PC-3 (cell line): ENCODE measurements around the gene RRAS2. TPM values are rescaled to one million over a fixed set of nuclear protein-coding genes. Genes with fewer than 3 reads are reported as not detected.

ENCODE experiments used
- ATAC-seq: fragments of 200-7000 bp; cut with Tn5 transposase; 2 replicates; pipeline ENCODE4 v1.9.1; 2020; ENCODE audit warnings: mild to moderate bottlenecking, moderate library complexity
- BruUV-seq: library from RNA; stranded (reverse); fragments of 400-500 nt; replicated peaks from 2 replicates; lab custom pipeline; 2021; lab: Mats Ljungman, UMichigan
- CTCF ChIA-PET: fragments of 300-600 bp; sonication (Branson Sonifier 250); formaldehyde crosslinking; loops from one replicate; lab custom pipeline; 2022; ENCODE audit warnings: antibody characterized with exemption; lab: Charles Lee
- POLR2A ChIA-PET: fragments of 300-600 bp; sonication (Branson Sonifier 250); formaldehyde crosslinking; loops from one replicate; lab custom pipeline; 2022; ENCODE audit warnings: antibody characterized with exemption; ENCODE audit not compliant: unreplicated experiment; lab: Charles Lee
- DNase-seq: peaks from one replicate; pipeline ENCODE4 v3.0.0-alpha.2; 2015
- H2AFZ ChIP-seq: fragments of 300-600 bp; sonication (generic); 2 replicates; pipeline ENCODE4 v1.6.0; 2016; ENCODE audit warnings: antibody characterized with exemption, low read length
- H3F3A ChIP-seq: fragments of 300-600 bp; sonication (generic); one replicate; pipeline ENCODE4 v1.6.0; 2017; ENCODE audit warnings: antibody characterized with exemption, low read length, control low read depth, mild to moderate bottlenecking; ENCODE audit not compliant: unreplicated experiment
- H3K27ac ChIP-seq: fragments of 300-600 bp; sonication (generic); 2 replicates; pipeline ENCODE4 v1.5.1; 2016; ENCODE audit warnings: mild to moderate bottlenecking, low read length
- H3K27me3 ChIP-seq: fragments of 300-600 bp; sonication (generic); 2 replicates; pipeline ENCODE4 v1.6.1; 2016; ENCODE audit warnings: low read length, mixed read lengths
- H3K36me3 ChIP-seq: fragments of 300-600 bp; sonication (generic); 2 replicates; pipeline ENCODE4 v1.6.1; 2016; ENCODE audit warnings: low read depth, mixed run types, low read length, mixed read lengths
- H3K4me1 ChIP-seq: fragments of 300-600 bp; sonication (generic); 2 replicates; pipeline ENCODE4 v1.5.1; 2016; ENCODE audit warnings: low read length; ENCODE audit not compliant: insufficient read depth
- H3K4me2 ChIP-seq: fragments of 300-600 bp; sonication (generic); 2 replicates; pipeline ENCODE4 v1.6.0; 2016; ENCODE audit warnings: low read length
- H3K4me3 ChIP-seq: fragments of 300-600 bp; sonication (generic); 2 replicates; pipeline ENCODE4 v1.5.1; 2016; ENCODE audit warnings: mild to moderate bottlenecking, low read length, mixed read lengths
- H3K79me2 ChIP-seq: fragments of 300-600 bp; sonication (generic); 2 replicates; pipeline ENCODE4 v1.6.1; 2017; ENCODE audit warnings: low read length, mixed read lengths
- H3K9ac ChIP-seq: fragments of 300-600 bp; sonication (generic); 2 replicates; pipeline ENCODE4 v1.6.0; 2016; ENCODE audit warnings: mild to moderate bottlenecking, low read length
- H3K9me2 ChIP-seq: fragments of 300-600 bp; sonication (generic); replicated peaks from 2 replicates; pipeline ENCODE4 v1.6.1; 2016; ENCODE audit warnings: mixed run types, low read length, mixed read lengths
- H3K9me3 ChIP-seq: fragments of 300-600 bp; sonication (generic); 2 replicates; pipeline ENCODE4 v1.6.1; 2016; ENCODE audit warnings: low read length, mixed read lengths
- H4K20me1 ChIP-seq: fragments of 300-600 bp; sonication (generic); 2 replicates; pipeline ENCODE4 v1.6.1; 2016; ENCODE audit warnings: low read length, mixed read lengths
- EZH2 ChIP-seq: fragments of 300-600 bp; sonication (generic); IDR thresholded peaks from one replicate; pipeline ENCODE4 v1.6.1; 2017; ENCODE audit warnings: antibody characterized with exemption, mild to moderate bottlenecking, low read length; ENCODE audit not compliant: unreplicated experiment
- EZH2phosphoT487 ChIP-seq: fragments of 300-600 bp; sonication (generic); IDR thresholded peaks from 2 replicates; pipeline ENCODE4 v1.6.1; 2018; ENCODE audit warnings: mild to moderate bottlenecking, antibody characterized with exemption, low read length, borderline replicate concordance
- intact Hi-C: fragments of 100-400 bp; cut with micrococcal nuclease; formaldehyde crosslinking; loops from 2 replicates; pipeline ENCODE4 v1.9.0; 2023
- total RNA-seq: library from RNA; depleted of rRNA; stranded (reverse); fragments of >200 nt; gene quantifications from 2 replicates; pipeline ENCODE4 v1.2.3, GENCODE V29; 2014
- TF ChIP-seq, protein P1 (sequence below): fragments of 300-600 bp; sonication (generic); conservative IDR thresholded peaks from 2 replicates; pipeline ENCODE4 v1.5.1; 2017; ENCODE audit warnings: antibody characterized with exemption, low read depth, mild to moderate bottlenecking, low read length

RRAS2 gene
- total RNA-seq, 1 experiment from 2014 or later, result 58.6 TPM

DNA sequence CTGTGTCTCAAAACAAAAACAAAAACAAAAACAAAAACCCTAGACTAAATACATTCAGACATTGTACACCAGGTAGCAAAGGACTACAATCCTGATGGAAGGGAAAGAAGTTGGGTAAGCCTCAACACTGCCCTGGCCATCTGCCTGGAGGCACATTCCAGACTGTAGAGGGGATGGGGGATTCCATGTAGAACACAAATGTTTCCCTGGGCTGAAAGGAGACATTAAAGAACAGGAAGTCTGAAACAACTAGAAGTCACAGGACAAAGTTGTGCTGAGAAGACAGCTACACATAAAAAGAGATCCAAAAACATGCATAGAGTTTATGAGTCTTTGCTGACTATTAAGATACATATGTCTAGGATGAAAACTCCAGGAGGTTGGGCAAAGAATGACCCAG, 83.9 kb downstream of the RRAS2 start:
- Histone ChIP-seq H3F3A (no peaks in the 10 kb centered on the region), H3K36me3 (no peaks in the 10 kb centered on the region; the same call in none of the 2 replicates), H4K20me1 (no peaks in the 10 kb centered on the region), H3K27me3 (no peaks in the 10 kb centered on the region), H3K4me2 (no peak overlapping the region), H3K4me1 (0 out of 2 replicates have a peak, but pooled peaks cover 3% of the 10 kb centered on the region), H3K4me3 (no peak overlapping the region), H3K27ac (no peak overlapping the region), H3K9me2 (no peaks in the 10 kb centered on the region), H3K9me3 (no peaks in the 10 kb centered on the region), H3K9ac (no peak overlapping the region), H3K79me2 (no peaks in the 10 kb centered on the region), H2AFZ (no peak overlapping the region)
- ATAC-seq, result no peak
- DNase-seq, result no peak
- TF ChIP-seq EZH2 (no peak), EZH2phosphoT487 (no peak)
- TF ChIP-seq, protein P1, sequence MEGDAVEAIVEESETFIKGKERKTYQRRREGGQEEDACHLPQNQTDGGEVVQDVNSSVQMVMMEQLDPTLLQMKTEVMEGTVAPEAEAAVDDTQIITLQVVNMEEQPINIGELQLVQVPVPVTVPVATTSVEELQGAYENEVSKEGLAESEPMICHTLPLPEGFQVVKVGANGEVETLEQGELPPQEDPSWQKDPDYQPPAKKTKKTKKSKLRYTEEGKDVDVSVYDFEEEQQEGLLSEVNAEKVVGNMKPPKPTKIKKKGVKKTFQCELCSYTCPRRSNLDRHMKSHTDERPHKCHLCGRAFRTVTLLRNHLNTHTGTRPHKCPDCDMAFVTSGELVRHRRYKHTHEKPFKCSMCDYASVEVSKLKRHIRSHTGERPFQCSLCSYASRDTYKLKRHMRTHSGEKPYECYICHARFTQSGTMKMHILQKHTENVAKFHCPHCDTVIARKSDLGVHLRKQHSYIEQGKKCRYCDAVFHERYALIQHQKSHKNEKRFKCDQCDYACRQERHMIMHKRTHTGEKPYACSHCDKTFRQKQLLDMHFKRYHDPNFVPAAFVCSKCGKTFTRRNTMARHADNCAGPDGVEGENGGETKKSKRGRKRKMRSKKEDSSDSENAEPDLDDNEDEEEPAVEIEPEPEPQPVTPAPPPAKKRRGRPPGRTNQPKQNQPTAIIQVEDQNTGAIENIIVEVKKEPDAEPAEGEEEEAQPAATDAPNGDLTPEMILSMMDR, result no peak
- intact Hi-C loops, result no loop called here
- ChIA-PET CTCF (no interaction called here), POLR2A (no interaction called here)
- no TSS peak for BruUV-seq

DNA sequence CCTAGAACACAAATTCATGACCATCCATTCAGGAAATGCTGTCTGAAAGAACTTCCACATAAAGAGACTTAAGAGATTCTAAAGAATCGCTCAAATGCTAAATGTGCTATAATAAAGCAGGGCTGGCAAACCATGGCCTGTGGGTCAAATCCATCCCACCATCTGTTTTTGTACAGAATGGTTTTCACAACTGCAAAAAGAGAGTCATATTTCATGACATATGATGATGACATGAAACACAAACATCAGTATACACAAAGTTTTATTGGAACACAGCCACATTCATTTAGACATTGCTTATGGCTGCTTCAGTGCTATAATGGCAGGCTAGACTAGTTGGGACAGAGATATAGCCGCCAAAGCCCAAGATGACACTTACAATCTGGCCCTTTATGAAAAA, 85.1 kb downstream of the RRAS2 start:
- Histone ChIP-seq H3K27me3 (no peaks in the 10 kb centered on the region), H3K4me3 (no peak overlapping the region), H3K27ac (no peak overlapping the region), H3K9me2 (no peaks in the 10 kb centered on the region), H3K9ac (no peak overlapping the region), H4K20me1 (no peaks in the 10 kb centered on the region), H2AFZ (no peak overlapping the region), H3F3A (no peaks in the 10 kb centered on the region), H3K9me3 (no peaks in the 10 kb centered on the region), H3K4me1 (0 out of 2 replicates have a peak, but pooled peaks cover 4% of the 10 kb centered on the region), H3K79me2 (no peaks in the 10 kb centered on the region), H3K4me2 (no peak overlapping the region), H3K36me3 (no peaks in the 10 kb centered on the region; the same call in none of the 2 replicates)
- intact Hi-C loops, result no loop called here
- no peak for DNase-seq
- ATAC-seq, result no peak
- no TSS peak for BruUV-seq
- ChIA-PET POLR2A (no interaction called here), CTCF (no interaction called here)
- TF ChIP-seq EZH2 (no peak), EZH2phosphoT487 (no peak)
- TF ChIP-seq, protein P1, result no peak

GRCh38 chr11:14270690-14271542, 88.1 kb downstream of the RRAS2 start:
- BruUV-seq, result no TSS peak
- Histone ChIP-seq H3K9me3 (no peaks in the 10 kb centered on the region), H3K27me3 (no peaks in the 10 kb centered on the region), H2AFZ (no peak overlapping the region), H3K4me2 (no peak overlapping the region), H3K36me3 (no peaks in the 10 kb centered on the region; the same call in none of the 2 replicates), H3K27ac (no peak overlapping the region), H3K9ac (no peak overlapping the region), H3F3A (no peaks in the 10 kb centered on the region), H3K79me2 (no peaks in the 10 kb centered on the region), H3K4me1 (0 out of 2 replicates have a peak, but pooled peaks cover 4% of the 10 kb centered on the region), H4K20me1 (no peaks in the 10 kb centered on the region), H3K4me3 (no peak overlapping the region), H3K9me2 (no peaks in the 10 kb centered on the region)
- POLR2A ChIA-PET, result interaction anchor here (0.7 kb wide), 1 partner anchor 171 kb away, joined by 4 read pairs; no protein-coding TSS in a partner anchor
- CTCF ChIA-PET, result no interaction called here
- intact Hi-C loops, result no loop called here
- TF ChIP-seq EZH2phosphoT487, result no peak
- no peak for TF ChIP-seq EZH2
- TF ChIP-seq, protein P1, result no peak
- no peak for DNase-seq
- ATAC-seq, result no peak
